ENCODE data around the gene TROAP.
"Not testable (repeated sequence)": the region's sequence is repeated elsewhere in the genome, so short reads cannot be mapped to it uniquely, and the experiment has no call there.

Gene TROAP

DNA sequence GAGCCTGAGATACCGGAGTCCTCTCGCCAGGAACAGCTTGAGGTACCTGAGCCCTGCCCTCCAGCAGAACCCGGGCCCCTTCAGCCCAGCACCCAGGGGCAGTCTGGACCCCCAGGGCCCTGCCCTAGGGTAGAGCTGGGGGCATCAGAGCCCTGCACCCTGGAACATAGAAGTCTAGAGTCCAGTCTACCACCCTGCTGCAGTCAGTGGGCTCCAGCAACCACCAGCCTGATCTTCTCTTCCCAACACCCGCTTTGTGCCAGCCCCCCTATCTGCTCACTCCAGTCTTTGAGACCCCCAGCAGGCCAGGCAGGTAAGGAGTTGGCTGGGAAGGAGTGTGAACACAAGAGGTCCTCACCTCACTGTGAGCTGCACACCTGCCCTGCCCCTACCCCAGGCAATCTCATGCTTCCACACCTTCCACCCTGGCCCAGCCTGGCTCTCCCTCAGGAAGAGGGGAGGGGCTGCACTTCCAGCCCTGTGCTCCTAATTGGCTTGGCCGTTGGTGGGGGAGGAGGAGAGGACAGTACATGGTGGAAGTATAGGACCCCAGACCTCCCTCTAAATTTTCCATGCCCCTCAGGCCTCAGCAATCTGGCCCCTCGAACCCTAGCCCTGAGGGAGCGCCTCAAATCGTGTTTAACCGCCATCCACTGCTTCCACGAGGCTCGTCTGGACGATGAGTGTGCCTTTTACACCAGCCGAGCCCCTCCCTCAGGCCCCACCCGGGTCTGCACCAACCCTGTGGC is 7.8 kb downstream of the TROAP start:
- TF ChIP-seq, protein P1, sequence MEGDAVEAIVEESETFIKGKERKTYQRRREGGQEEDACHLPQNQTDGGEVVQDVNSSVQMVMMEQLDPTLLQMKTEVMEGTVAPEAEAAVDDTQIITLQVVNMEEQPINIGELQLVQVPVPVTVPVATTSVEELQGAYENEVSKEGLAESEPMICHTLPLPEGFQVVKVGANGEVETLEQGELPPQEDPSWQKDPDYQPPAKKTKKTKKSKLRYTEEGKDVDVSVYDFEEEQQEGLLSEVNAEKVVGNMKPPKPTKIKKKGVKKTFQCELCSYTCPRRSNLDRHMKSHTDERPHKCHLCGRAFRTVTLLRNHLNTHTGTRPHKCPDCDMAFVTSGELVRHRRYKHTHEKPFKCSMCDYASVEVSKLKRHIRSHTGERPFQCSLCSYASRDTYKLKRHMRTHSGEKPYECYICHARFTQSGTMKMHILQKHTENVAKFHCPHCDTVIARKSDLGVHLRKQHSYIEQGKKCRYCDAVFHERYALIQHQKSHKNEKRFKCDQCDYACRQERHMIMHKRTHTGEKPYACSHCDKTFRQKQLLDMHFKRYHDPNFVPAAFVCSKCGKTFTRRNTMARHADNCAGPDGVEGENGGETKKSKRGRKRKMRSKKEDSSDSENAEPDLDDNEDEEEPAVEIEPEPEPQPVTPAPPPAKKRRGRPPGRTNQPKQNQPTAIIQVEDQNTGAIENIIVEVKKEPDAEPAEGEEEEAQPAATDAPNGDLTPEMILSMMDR (IDR thresholded peaks at IDR 0.05; ENCODE audit: low read depth, low read length): no peak
- Histone ChIP-seq H3K36me3 (peaks cover 43% of the 10 kb centered on the region), H3K4me3 (ENCODE audit: low read depth, low read length) (no peak overlapping the region), H3K27me3 (ENCODE audit: insufficient read depth, low read depth, severe bottlenecking) (no peaks in the 10 kb centered on the region), H3K27ac (no peak overlapping the region), H3K9me3 (ENCODE audit: severe bottlenecking) (no peaks in the 10 kb centered on the region)
- no peak for DNase-seq

DNA sequence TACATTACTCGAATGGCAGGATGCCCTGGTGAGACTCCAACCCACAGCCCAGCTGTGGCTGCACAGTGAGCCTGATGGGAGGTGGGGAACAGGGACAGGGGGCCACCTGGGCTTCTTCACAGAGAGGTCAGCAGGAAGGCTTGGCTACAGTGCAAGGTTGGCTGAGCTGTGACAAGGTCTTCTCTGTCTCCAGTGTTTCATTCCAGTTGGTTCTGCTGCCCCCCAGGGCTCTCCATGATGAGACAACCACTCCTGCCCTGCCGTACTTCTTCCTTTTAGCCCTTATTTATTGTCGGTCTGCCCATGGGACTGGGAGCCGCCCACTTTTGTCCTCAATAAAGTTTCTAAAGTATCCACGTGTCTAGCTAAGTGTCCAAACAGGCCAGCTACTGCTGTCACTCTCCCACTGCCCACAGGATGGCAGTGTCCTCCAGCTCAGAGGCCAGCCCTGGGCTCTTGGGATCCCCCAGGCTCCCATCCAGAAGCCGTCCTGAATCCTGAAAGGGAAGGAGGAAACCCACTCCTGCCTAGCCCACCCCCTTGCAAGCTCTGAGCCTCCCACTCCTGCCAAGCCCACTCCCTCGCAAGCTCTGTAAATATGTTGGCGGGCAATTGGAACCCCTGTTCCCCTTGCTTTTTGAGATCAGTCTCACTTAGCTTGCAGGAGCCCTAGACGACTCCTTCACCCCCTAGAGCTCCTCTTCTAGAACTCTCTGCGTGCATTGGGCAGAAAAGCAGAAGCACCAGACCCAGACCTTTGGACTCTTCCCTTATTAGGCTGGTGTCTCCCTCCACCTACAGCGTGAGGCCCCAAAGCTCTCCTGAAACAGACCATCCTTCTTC is 8.5 kb downstream of the TROAP start:
- peak; percentile 68 for DNase-seq
- TF ChIP-seq, protein P1 (IDR thresholded peaks at IDR 0.05; ENCODE audit: low read depth, low read length): peak; percentile 84
- Histone ChIP-seq H3K27me3 (ENCODE audit: insufficient read depth, low read depth, severe bottlenecking) (peaks cover 4% of the 10 kb centered on the region), H3K27ac (no peak overlapping the region), H3K9me3 (ENCODE audit: severe bottlenecking) (no peaks in the 10 kb centered on the region), H3K4me3 (ENCODE audit: low read depth, low read length) (no peak overlapping the region), H3K36me3 (peaks cover 35% of the 10 kb centered on the region)

GRCh38 chr12:49332441-49332861 is 9.4 kb downstream of the TROAP start:
- Histone ChIP-seq H3K27ac (no peak overlapping the region), H3K27me3 (ENCODE audit: insufficient read depth, low read depth, severe bottlenecking) (peaks cover 7% of the 10 kb centered on the region), H3K9me3 (ENCODE audit: severe bottlenecking) (no peaks in the 10 kb centered on the region), H3K36me3 (peaks cover 27% of the 10 kb centered on the region), H3K4me3 (ENCODE audit: low read depth, low read length) (no peak overlapping the region)
- TF ChIP-seq, protein P1 (IDR thresholded peaks at IDR 0.05; ENCODE audit: low read depth, low read length): no peak
- DNase-seq: no peak

GRCh38 chr12:49332891-49333371 is 9.9 kb downstream of the TROAP start:
- no peak overlapping the region for H3K4me3 ChIP-seq (ENCODE audit: low read depth, low read length)
- H3K27me3 ChIP-seq (ENCODE audit: insufficient read depth, low read depth, severe bottlenecking): peaks cover 7% of the 10 kb centered on the region

GRCh38 chr12:49333778-49334177 is 10.7 kb downstream of the TROAP start:
- H3K36me3 ChIP-seq: peaks cover 22% of the 10 kb centered on the region
- not testable (repeated sequence) for H3K9me3 ChIP-seq (ENCODE audit: severe bottlenecking); H3K4me3 ChIP-seq (ENCODE audit: low read depth, low read length); H3K27ac ChIP-seq; DNase-seq; H3K27me3 ChIP-seq (ENCODE audit: insufficient read depth, low read depth, severe bottlenecking)

More at GRCh38 chr12:49332891-49333371, 9.9 kb downstream of the TROAP start:
- Histone ChIP-seq H3K27ac (no peak overlapping the region), H3K9me3 (ENCODE audit: severe bottlenecking) (no peaks in the 10 kb centered on the region), H3K36me3 (peaks cover 22% of the 10 kb centered on the region)
- TF ChIP-seq, protein P1 (IDR thresholded peaks at IDR 0.05; ENCODE audit: low read depth, low read length): no peak
- DNase-seq: no peak

GRCh38 chr12:49334226-49334625 is 11.2 kb downstream of the TROAP start:
- no peak overlapping the region for H3K27ac ChIP-seq
- DNase-seq: no peak
- peaks cover 7% of the 10 kb centered on the region for H3K27me3 ChIP-seq (ENCODE audit: insufficient read depth, low read depth, severe bottlenecking)
- no peaks in the 10 kb centered on the region for H3K9me3 ChIP-seq (ENCODE audit: severe bottlenecking)
- H3K36me3 ChIP-seq: peaks cover 17% of the 10 kb centered on the region
- H3K4me3 ChIP-seq (ENCODE audit: low read depth, low read length): no peak overlapping the region
- TF ChIP-seq, protein P1 (IDR thresholded peaks at IDR 0.05; ENCODE audit: low read depth, low read length): no peak

Measured in WERI-Rb-1 (cell line).